HCT116 (cell line): Measurements from ENCODE around the gene FECH. TPM values are rescaled to one million over a fixed set of nuclear protein-coding genes. Genes with fewer than 3 reads are reported as not detected.
A peak's percentile ranks its signal among the peaks of the same experiment; 100 is the strongest.

ENCODE experiments used
- ATAC-seq: fragments of 200-7000 bp; cut with Tn5 transposase; 2 replicates; pipeline ENCODE4 v1.9.1; 2020; ENCODE audit warnings: mild to moderate bottlenecking, moderate library complexity
- BruUV-seq: library from RNA; stranded (reverse); fragments of 400-500 nt; replicated peaks from 2 replicates; lab custom pipeline; 2021; lab: Mats Ljungman, UMichigan
- CTCF ChIA-PET: fragments of 300-600 bp; sonication (Branson Sonifier 250); formaldehyde crosslinking; loops from one replicate; lab custom pipeline; 2021; ENCODE audit warnings: antibody characterized with exemption; lab: Charles Lee
- POLR2A ChIA-PET: fragments of 300-600, 350-600 bp; sonication (Branson Sonifier 250); formaldehyde crosslinking; loops from one replicate; lab custom pipeline; 2021; ENCODE audit warnings: antibody characterized with exemption; lab: Charles Lee
- RAD21 ChIA-PET, 2 experiments: fragments of 300-600 bp; sonication (Branson Sonifier 250); formaldehyde crosslinking; loops; one replicate each; lab custom pipeline; 2023; ENCODE audit warnings: low total read pairs in 2 of 2; ENCODE audit not compliant: uncharacterized antibody in 2 of 2, unreplicated experiment in 2 of 2, low non-redundant PET in 1 of 2; lab: Charles Lee
- DNase-seq: peaks from one replicate; pipeline ENCODE4 v3.0.0-alpha.2; 2010; ENCODE audit warnings: low read depth, low spot score
- H2AFZ ChIP-seq: fragments of 200-600 bp; shearing (Covaris generic), sonication (generic); 2 replicates; pipeline ENCODE4 v1.6.1; 2017; ENCODE audit warnings: low read depth, mixed run types, mixed read lengths, antibody characterized with exemption, low read length; ENCODE audit not compliant: poor library complexity, severe bottlenecking
- H3K27ac ChIP-seq: 2 replicates; pipeline ENCODE4 v1.5.1; 2012; ENCODE audit warnings: low read depth, low read length
- H3K27me3 ChIP-seq: fragments of 200-600 bp; sonication (generic); 2 replicates; pipeline ENCODE4 v1.6.1; 2016; ENCODE audit warnings: mixed run types, low read length, mixed read lengths; ENCODE audit not compliant: insufficient read depth
- H3K36me3 ChIP-seq, 2 experiments: fragments of 200-500 bp in 1 of 2; fragments of 200-600 bp in 1 of 2; sonication (Bioruptor generic) in 1 of 2; sonication (generic) in 1 of 2; 2 replicates each; pipeline versions ENCODE4 v1.5.1 to v1.6.1; 2014 to 2016; ENCODE audit warnings: low read length in 2 of 2, inconsistent platforms in 1 of 2, mixed read lengths in 1 of 2, mixed run types in 1 of 2; ENCODE audit not compliant: insufficient read depth in 2 of 2, control insufficient read depth in 1 of 2
- H3K4me1 ChIP-seq, 2 experiments: fragments of 200-600 bp in 1 of 2; sonication (generic) in 1 of 2; 2 replicates each; pipeline versions ENCODE4 v1.5.1 to v1.6.1; 2012 to 2017; ENCODE audit warnings: low read length in 2 of 2, inconsistent platforms in 1 of 2, mild to moderate bottlenecking in 1 of 2, mixed read lengths in 1 of 2, mixed run types in 1 of 2, moderate library complexity in 1 of 2; ENCODE audit not compliant: insufficient read depth in 2 of 2, control insufficient read depth in 1 of 2
- H3K4me2 ChIP-seq: fragments of 200-600 bp; sonication (generic); 2 replicates; pipeline ENCODE4 v1.6.1; 2017; ENCODE audit warnings: mixed run types, low read length, mixed read lengths
- H3K4me3 ChIP-seq, 2 experiments: fragments of 200-600 bp in 1 of 2; sonication (generic) in 1 of 2; replicated peaks in 1 of 2; 2 replicates each; pipeline ENCODE4 v1.5.1; 2011 to 2016; ENCODE audit warnings: low read length in 2 of 2, control low read depth in 1 of 2, low read depth in 1 of 2, mild to moderate bottlenecking in 1 of 2, mixed read lengths in 1 of 2, mixed run types in 1 of 2
- H3K79me2 ChIP-seq: fragments of 200-600 bp; sonication (generic); 2 replicates; pipeline ENCODE4 v1.6.1; 2017; ENCODE audit warnings: mild to moderate bottlenecking, mixed run types, low read length, moderate library complexity, mixed read lengths; ENCODE audit not compliant: insufficient read depth
- H3K9ac ChIP-seq: fragments of 200-600 bp; sonication (generic); 2 replicates; pipeline ENCODE4 v1.6.1; 2016; ENCODE audit warnings: low read length, mixed read lengths
- H3K9me2 ChIP-seq: fragments of 200-600 bp; sonication (generic), shearing (Covaris generic); 2 replicates; pipeline ENCODE4 v1.6.1; 2017; ENCODE audit warnings: mixed run types, mild to moderate bottlenecking, moderate library complexity; ENCODE audit not compliant: insufficient read depth
- H3K9me3 ChIP-seq, 2 experiments: fragments of 200-500 bp in 1 of 2; fragments of 200-600 bp in 1 of 2; sonication (Bioruptor generic) in 1 of 2; sonication (generic) in 1 of 2; 2 replicates each; pipeline ENCODE4 v1.6.1; 2014 to 2017; ENCODE audit warnings: low read length in 2 of 2, mixed read lengths in 2 of 2, inconsistent platforms in 1 of 2, low read depth in 1 of 2, mild to moderate bottlenecking in 1 of 2, mixed run types in 1 of 2, moderate library complexity in 1 of 2; ENCODE audit not compliant: control insufficient read depth in 1 of 2, insufficient read depth in 1 of 2
- H4K20me1 ChIP-seq: fragments of 200-600 bp; sonication (generic), shearing (Covaris generic); 2 replicates; pipeline ENCODE4 v1.6.1; 2017; ENCODE audit warnings: mixed run types, mild to moderate bottlenecking, moderate library complexity; ENCODE audit not compliant: insufficient read depth
- ATF3 ChIP-seq: IDR thresholded peaks from 2 replicates; pipeline ENCODE4 v1.6.1; 2012
- CTCF ChIP-seq, 3 experiments: fragments of 200-600 bp in 1 of 3; sonication (generic) in 1 of 3; IDR thresholded peaks in 2 of 3; conservative IDR thresholded peaks in 1 of 3; 2 replicates each; pipeline ENCODE4 v1.5.1; 2012 to 2017; ENCODE audit warnings: low read depth in 2 of 3, low read length in 2 of 3, antibody characterized with exemption in 1 of 3, borderline replicate concordance in 1 of 3, control low read depth in 1 of 3, mild to moderate bottlenecking in 1 of 3, mixed read lengths in 1 of 3, mixed run types in 1 of 3, moderate library complexity in 1 of 3; ENCODE audit not compliant: insufficient read depth in 1 of 3
- EGR1 ChIP-seq: IDR thresholded peaks from 2 replicates; pipeline ENCODE4 v1.6.1; 2012; ENCODE audit warnings: low read depth
- SP1 ChIP-seq: IDR thresholded peaks from 2 replicates; pipeline ENCODE4 v1.6.1; 2012; ENCODE audit warnings: low read depth
- SRF ChIP-seq: IDR thresholded peaks from 2 replicates; pipeline ENCODE4 v1.6.1; 2012; ENCODE audit warnings: low read depth
- ZBTB33 ChIP-seq: IDR thresholded peaks from 2 replicates; pipeline ENCODE4 v1.6.1; 2011; ENCODE audit warnings: mild to moderate bottlenecking, low read length, moderate library complexity; ENCODE audit not compliant: insufficient replicate concordance; ENCODE audit errors: extremely low read depth
- intact Hi-C: fragments of 100-400 bp; cut with micrococcal nuclease; formaldehyde crosslinking; loops from 2 replicates; pipeline ENCODE4 v1.10.0; 2022
- total RNA-seq: library from RNA; stranded (reverse); gene quantifications from one replicate; pipeline ENCODE4 v1.2.1, GENCODE V29; 2021; ENCODE audit not compliant: unreplicated experiment

The FECH gene
- total RNA-seq, 1 experiment from 2014 or later: 42.7 TPM

GRCh38 chr18:57587098-57587661 is 678 bp upstream of the FECH start (continued):
- TF ChIP-seq CTCF (IDR thresholded peaks at IDR 0.05 in 2 of 3, conservative IDR thresholded peaks at IDR 0.05 in 1 of 3; ENCODE audit: borderline replicate concordance in 1 of 3, insufficient read depth in 1 of 3, low read depth in 2 of 3, low read length in 2 of 3) (no peak), ZBTB33 (no peak), SP1 (no peak), SRF (no peak)

DNA sequence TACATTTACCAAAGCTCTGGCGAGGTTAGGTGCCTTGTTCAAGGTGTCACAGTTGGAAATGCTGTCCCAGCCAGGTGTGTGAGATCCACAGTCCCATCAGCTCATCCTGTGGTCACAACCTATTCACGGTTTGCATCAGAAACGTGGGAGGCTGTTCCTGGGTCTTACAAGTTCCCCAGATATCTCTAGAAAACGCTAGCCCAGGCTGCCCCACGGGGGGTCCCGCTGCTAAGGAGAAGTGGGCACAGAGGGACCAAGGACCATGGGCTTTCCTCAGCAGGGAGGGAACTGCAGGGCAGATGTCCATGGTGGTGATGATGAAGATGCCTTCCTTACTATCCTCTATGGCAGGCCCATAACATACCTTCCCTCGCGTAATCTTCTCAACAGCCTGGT is 649 bp downstream of the FECH start:
- CTCF ChIA-PET: no interaction called here
- no TSS peak for BruUV-seq
- H3K27ac ChIP-seq: peak overlapping the region; percentile 89
- H3K9me2 ChIP-seq: no peaks in the 10 kb centered on the region
- H3K27me3 ChIP-seq: no peaks in the 10 kb centered on the region
- no peaks in the 10 kb centered on the region for H4K20me1 ChIP-seq
- ATAC-seq (no peak; the same call in 1 of the 2 replicates), DNase-seq (no peak)
- no peaks in the 10 kb centered on the region for H3K36me3 ChIP-seq
- peak overlapping the region; percentile 59 to 86 for H3K4me3 ChIP-seq
- POLR2A ChIA-PET: no interaction called here
- peak overlapping the region; percentile 89 for H3K9ac ChIP-seq
- H3K4me2 ChIP-seq: peak overlapping the region; percentile 85
- RAD21 ChIA-PET: no interaction called here
- H2AFZ ChIP-seq: peak overlapping the region; percentile 99
- intact Hi-C loops: no loop called here
- H3K9me3 ChIP-seq: no peaks in the 10 kb centered on the region
- H3K79me2 ChIP-seq: peaks cover 7% of the 10 kb centered on the region; the same call in 1 of the 2 replicates
- TF ChIP-seq EGR1: no peak
- no peak for TF ChIP-seq ATF3
- peaks cover 4 to 27% of the 10 kb centered on the region in 2 experiments; a peak in 3 of 4 replicates for H3K4me1 ChIP-seq
